A673 (cell line): ENCODE data around the gene CPLX1. TPM values are rescaled to one million over a fixed set of nuclear protein-coding genes. Genes with fewer than 3 reads are reported as not detected.

Experiments
- BruUV-seq: library from RNA; stranded (reverse); fragments of 400-500 nt; replicated peaks from 2 replicates; lab custom pipeline; 2021; lab: Mats Ljungman, UMichigan
- CTCF ChIA-PET: fragments of 300-600 bp; sonication (Branson Sonifier 250); formaldehyde crosslinking; loops from one replicate; lab custom pipeline; 2022; ENCODE audit warnings: antibody characterized with exemption; lab: Charles Lee
- POLR2A ChIA-PET: fragments of 300-600 bp; sonication (Branson Sonifier 250); formaldehyde crosslinking; loops from one replicate; lab custom pipeline; 2022; ENCODE audit warnings: antibody characterized with exemption; ENCODE audit not compliant: low non-redundant PET; lab: Charles Lee
- DNase-seq: peaks from one replicate; pipeline ENCODE4 v3.0.0-alpha.2; 2015; ENCODE audit warnings: low spot score
- H3K27ac ChIP-seq: fragments of 200-600 bp; sonication (generic); 2 replicates; pipeline ENCODE4 v1.5.1; 2016; ENCODE audit warnings: mixed run types, low read depth, mild to moderate bottlenecking, mixed read lengths, antibody characterized with exemption, low read length; ENCODE audit not compliant: poor library complexity, severe bottlenecking
- H3K27me3 ChIP-seq: fragments of 200-600 bp; sonication (generic); replicated peaks from 2 replicates; pipeline ENCODE4 v1.6.1; 2017; ENCODE audit warnings: mixed run types, low read depth, mild to moderate bottlenecking, mixed read lengths, antibody characterized with exemption, low read length; ENCODE audit not compliant: insufficient read depth, poor library complexity
- H3K36me3 ChIP-seq: fragments of 200-600 bp; sonication (generic); 2 replicates; pipeline ENCODE4 v1.6.1; 2016; ENCODE audit warnings: mixed run types, mild to moderate bottlenecking, mixed read lengths, antibody characterized with exemption, low read length; ENCODE audit not compliant: insufficient read depth, poor library complexity, severe bottlenecking
- H3K4me1 ChIP-seq: fragments of 200-600 bp; sonication (generic); 2 replicates; pipeline ENCODE4 v1.6.1; 2017; ENCODE audit warnings: mixed run types, mild to moderate bottlenecking, mixed read lengths, antibody characterized with exemption, low read length; ENCODE audit not compliant: insufficient read depth, poor library complexity, severe bottlenecking
- H3K4me3 ChIP-seq: fragments of 200-600 bp; sonication (generic); 2 replicates; pipeline ENCODE4 v1.5.1; 2016; ENCODE audit warnings: low read depth, mixed run types, mild to moderate bottlenecking, mixed read lengths, low read length; ENCODE audit not compliant: poor library complexity, severe bottlenecking
- H3K9me3 ChIP-seq: fragments of 200-600 bp; sonication (generic); 2 replicates; pipeline ENCODE4 v1.6.1; 2016; ENCODE audit warnings: mixed run types, low read depth, mild to moderate bottlenecking, mixed read lengths, antibody characterized with exemption, low read length; ENCODE audit not compliant: poor library complexity, severe bottlenecking
- CTCF ChIP-seq: fragments of 300-800, 200-600 bp; sonication (generic); conservative IDR thresholded peaks from 2 replicates; pipeline ENCODE4 v1.5.1; 2017; ENCODE audit warnings: low read depth, mild to moderate bottlenecking, antibody characterized with exemption, low read length, moderate library complexity, mixed read lengths
- EZH2 ChIP-seq: fragments of 200-600 bp; sonication (generic); IDR thresholded peaks from 2 replicates; pipeline ENCODE4 v1.6.1; 2017; ENCODE audit warnings: borderline replicate concordance, low read depth, mild to moderate bottlenecking, mixed read lengths, antibody characterized with exemption, low read length; ENCODE audit not compliant: poor library complexity, severe bottlenecking
- intact Hi-C: fragments of 100-400 bp; cut with micrococcal nuclease; formaldehyde crosslinking; loops from one replicate; pipeline ENCODE4 v1.10.0; 2022; ENCODE audit not compliant: unreplicated experiment
- total RNA-seq: library from RNA; stranded (reverse); gene quantifications from 2 replicates; pipeline ENCODE4 v1.2.3, GENCODE V29; 2021

The CPLX1 gene
- total RNA-seq, 1 experiment from 2014 or later, result 4.6 TPM

GRCh38 chr4:828641-829271, 2.8 kb upstream of the CPLX1 start:
- no TSS peak for BruUV-seq
- H3K27ac ChIP-seq, result no peak overlapping the region
- TF ChIP-seq EZH2, result no peak
- no peak for TF ChIP-seq CTCF
- peaks cover 13% of the 10 kb centered on the region for H3K27me3 ChIP-seq
- DNase-seq, result no peak
- no peak overlapping the region for H3K4me3 ChIP-seq
- POLR2A ChIA-PET, result no interaction called here
- intact Hi-C loops, result no loop called here
- no peaks in the 10 kb centered on the region for H3K36me3 ChIP-seq
- no peaks in the 10 kb centered on the region for H3K9me3 ChIP-seq
- peaks cover 6% of the 10 kb centered on the region for H3K4me1 ChIP-seq
- CTCF ChIA-PET, result no interaction called here

GRCh38 chr4:827209-828081, 1.5 kb upstream of the CPLX1 start:
- no peak overlapping the region for H3K27ac ChIP-seq
- H3K9me3 ChIP-seq, result no peaks in the 10 kb centered on the region
- peaks cover 13% of the 10 kb centered on the region for H3K27me3 ChIP-seq
- no TSS peak for BruUV-seq
- peaks cover 6% of the 10 kb centered on the region for H3K4me1 ChIP-seq
- H3K4me3 ChIP-seq, result no peak overlapping the region
- TF ChIP-seq EZH2, result no peak
- TF ChIP-seq CTCF, result no peak
- ChIA-PET CTCF (no interaction called here), POLR2A (interaction anchor here (0.6 kb wide), 1 partner anchor 374 kb away, joined by 3 read pairs; no protein-coding TSS in a partner anchor)
- no peaks in the 10 kb centered on the region for H3K36me3 ChIP-seq
- intact Hi-C loops, result no loop called here
- DNase-seq, result no peak

GRCh38 chr4:826508-827208, 729 bp upstream of the CPLX1 start:
- POLR2A ChIA-PET, result interaction anchor here (0.6 kb wide), 1 partner anchor 373 kb away, joined by 3 read pairs; no protein-coding TSS in a partner anchor
- intact Hi-C loops, result no loop called here
- no peak for TF ChIP-seq CTCF
- TF ChIP-seq EZH2, result no peak
- BruUV-seq, result no TSS peak
- DNase-seq, result no peak
- no peaks in the 10 kb centered on the region for H3K36me3 ChIP-seq
- H3K9me3 ChIP-seq, result no peaks in the 10 kb centered on the region
- H3K27me3 ChIP-seq, result peaks cover 15% of the 10 kb centered on the region
- H3K4me3 ChIP-seq, result peak overlapping the region; percentile 35
- no peak overlapping the region for H3K27ac ChIP-seq
- H3K4me1 ChIP-seq, result peaks cover 6% of the 10 kb centered on the region
- CTCF ChIA-PET, result no interaction called here
